DND-41 (cell line): ENCODE results near the gene PCSK1N.

Source experiments
- ATAC-seq: fragments of 200-7000 bp; cut with Tn5 transposase; 3 replicates; pipeline ENCODE4 v1.9.1; 2021; ENCODE audit warnings: low read depth; ENCODE audit not compliant: insufficient read depth
- DNase-seq: peaks from one replicate; pipeline ENCODE4 v3.0.0-alpha.2; 2020
- H2AFZ ChIP-seq: 2 replicates; pipeline ENCODE4 v1.6.0; 2012; ENCODE audit warnings: low read depth, low read length
- H3K27ac ChIP-seq: 2 replicates; pipeline ENCODE4 v1.5.1; 2012; ENCODE audit warnings: low read length, inconsistent platforms
- H3K27me3 ChIP-seq: fragments of 200-600 bp; sonication (generic); 2 replicates; pipeline ENCODE4 v1.6.0; 2012; ENCODE audit warnings: low read length, mild to moderate bottlenecking, inconsistent platforms; ENCODE audit not compliant: insufficient read depth, poor library complexity
- H3K36me3 ChIP-seq: 2 replicates; pipeline ENCODE4 v1.5.1; 2012; ENCODE audit warnings: low read length, inconsistent platforms; ENCODE audit not compliant: insufficient read depth
- H3K4me1 ChIP-seq: 2 replicates; pipeline ENCODE4 v1.5.1; 2012; ENCODE audit warnings: mild to moderate bottlenecking, low read length; ENCODE audit not compliant: insufficient read depth
- H3K4me2 ChIP-seq: 2 replicates; pipeline ENCODE4 v1.6.0; 2012; ENCODE audit warnings: mild to moderate bottlenecking, moderate library complexity, low read length, inconsistent platforms; ENCODE audit not compliant: insufficient read depth
- H3K4me3 ChIP-seq, 2 experiments: fragments of 200-600 bp in 1 of 2; shearing (Covaris generic) in 1 of 2; 2 replicates each; pipeline ENCODE4 v1.5.1; 2012 to 2016; ENCODE audit warnings: inconsistent platforms in 2 of 2, low read length in 2 of 2, mild to moderate bottlenecking in 2 of 2, low read depth in 1 of 2, moderate library complexity in 1 of 2
- H3K79me2 ChIP-seq: 2 replicates; pipeline ENCODE4 v1.6.0; 2012; ENCODE audit warnings: low read length, inconsistent platforms; ENCODE audit not compliant: insufficient read depth
- H3K9ac ChIP-seq: 2 replicates; pipeline ENCODE4 v1.6.0; 2012; ENCODE audit warnings: low read depth, mild to moderate bottlenecking, inconsistent platforms, low read length, moderate library complexity
- H3K9me3 ChIP-seq: 2 replicates; pipeline ENCODE4 v1.5.1; 2012; ENCODE audit warnings: low read length, moderate library complexity, mild to moderate bottlenecking, inconsistent platforms; ENCODE audit not compliant: insufficient read depth, severe bottlenecking
- H4K20me1 ChIP-seq: 2 replicates; pipeline ENCODE4 v1.6.0; 2012; ENCODE audit warnings: low read length; ENCODE audit not compliant: insufficient read depth
- EZH2 ChIP-seq: IDR thresholded peaks from 3 replicates; pipeline ENCODE4 v1.6.1; 2012; ENCODE audit warnings: borderline replicate concordance, low read depth, mild to moderate bottlenecking, moderate library complexity, low read length, inconsistent platforms; ENCODE audit not compliant: severe bottlenecking
- TF ChIP-seq, protein P1 (sequence below): IDR thresholded peaks from 2 replicates; pipeline ENCODE4 v1.5.1; 2012; ENCODE audit warnings: borderline replicate concordance, low read length, moderate library complexity, mild to moderate bottlenecking; ENCODE audit not compliant: poor library complexity, severe bottlenecking; ENCODE audit errors: extremely low read depth

The PCSK1N gene

DNA sequence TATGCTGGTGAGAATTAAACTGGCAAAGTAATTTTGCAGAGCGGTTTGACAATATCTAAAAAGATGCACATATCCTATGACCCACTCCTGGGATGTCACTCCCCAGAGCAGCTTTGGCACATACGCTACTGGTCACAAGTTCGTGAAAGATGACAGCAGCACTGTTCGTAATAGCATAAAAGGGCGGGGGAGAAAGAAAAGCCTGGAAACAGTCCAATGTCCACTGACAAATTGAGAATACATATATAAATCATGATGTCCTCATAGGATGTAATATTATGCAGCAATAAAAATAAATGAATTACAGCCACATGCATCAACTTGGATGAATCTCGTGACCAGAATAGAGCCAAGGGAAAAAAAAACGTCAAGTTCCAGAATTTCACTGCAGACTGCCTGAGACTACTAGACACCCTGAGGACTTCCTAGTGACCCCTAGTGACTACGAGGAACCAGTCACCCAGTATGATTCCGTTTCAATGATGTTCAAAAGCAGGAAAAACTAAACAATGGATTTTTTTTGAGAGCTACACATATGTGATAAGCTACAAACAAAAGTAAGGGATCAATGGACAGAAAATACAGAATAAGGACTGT is 1.8 kb downstream of the PCSK1N start:
- Histone ChIP-seq H3K4me2 (no peak overlapping the region), H3K79me2 (no peaks in the 10 kb centered on the region), H4K20me1 (no peaks in the 10 kb centered on the region), H3K9me3 (no peaks in the 10 kb centered on the region), H3K36me3 (no peaks in the 10 kb centered on the region), H3K9ac (no peak overlapping the region), H3K27ac (no peak overlapping the region), H3K4me3 (no peak overlapping the region), H2AFZ (no peak overlapping the region), H3K27me3 (no peaks in the 10 kb centered on the region), H3K4me1 (no peaks in the 10 kb centered on the region)
- TF ChIP-seq, protein P1, sequence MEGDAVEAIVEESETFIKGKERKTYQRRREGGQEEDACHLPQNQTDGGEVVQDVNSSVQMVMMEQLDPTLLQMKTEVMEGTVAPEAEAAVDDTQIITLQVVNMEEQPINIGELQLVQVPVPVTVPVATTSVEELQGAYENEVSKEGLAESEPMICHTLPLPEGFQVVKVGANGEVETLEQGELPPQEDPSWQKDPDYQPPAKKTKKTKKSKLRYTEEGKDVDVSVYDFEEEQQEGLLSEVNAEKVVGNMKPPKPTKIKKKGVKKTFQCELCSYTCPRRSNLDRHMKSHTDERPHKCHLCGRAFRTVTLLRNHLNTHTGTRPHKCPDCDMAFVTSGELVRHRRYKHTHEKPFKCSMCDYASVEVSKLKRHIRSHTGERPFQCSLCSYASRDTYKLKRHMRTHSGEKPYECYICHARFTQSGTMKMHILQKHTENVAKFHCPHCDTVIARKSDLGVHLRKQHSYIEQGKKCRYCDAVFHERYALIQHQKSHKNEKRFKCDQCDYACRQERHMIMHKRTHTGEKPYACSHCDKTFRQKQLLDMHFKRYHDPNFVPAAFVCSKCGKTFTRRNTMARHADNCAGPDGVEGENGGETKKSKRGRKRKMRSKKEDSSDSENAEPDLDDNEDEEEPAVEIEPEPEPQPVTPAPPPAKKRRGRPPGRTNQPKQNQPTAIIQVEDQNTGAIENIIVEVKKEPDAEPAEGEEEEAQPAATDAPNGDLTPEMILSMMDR: no peak
- TF ChIP-seq EZH2: no peak
- DNase-seq (no peak), ATAC-seq (no peak)

DNA sequence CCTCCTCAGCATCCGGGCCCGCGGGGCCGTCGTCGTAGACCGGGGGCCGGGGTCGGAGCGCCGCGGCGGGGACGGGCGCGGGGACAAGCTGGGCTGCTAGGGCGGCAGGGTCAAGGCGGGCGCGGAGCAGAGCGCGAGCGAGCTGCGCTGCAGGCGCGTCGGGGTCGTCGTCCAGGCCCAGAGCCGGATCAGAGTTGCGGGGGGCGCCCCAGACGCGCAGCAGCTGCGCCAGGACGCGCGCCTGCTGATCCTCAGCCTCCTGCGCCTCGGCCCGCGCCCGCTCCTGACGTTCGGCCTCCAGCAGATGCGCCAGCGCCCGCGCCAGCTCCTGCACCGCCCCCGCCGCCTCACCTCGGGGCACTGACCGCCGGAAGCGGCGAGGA is 3.5 kb downstream of the PCSK1N start:
- no peaks in the 10 kb centered on the region for H3K9me3 ChIP-seq
- H3K27me3 ChIP-seq: no peaks in the 10 kb centered on the region
- no peak overlapping the region for H3K27ac ChIP-seq
- TF ChIP-seq, protein P1: no peak
- no peak for TF ChIP-seq EZH2
- H3K4me3 ChIP-seq: no peak overlapping the region
- DNase-seq (no peak), ATAC-seq (no peak)
- H3K4me2 ChIP-seq: no peak overlapping the region
- H3K36me3 ChIP-seq: no peaks in the 10 kb centered on the region
- no peaks in the 10 kb centered on the region for H4K20me1 ChIP-seq
- H3K79me2 ChIP-seq: no peaks in the 10 kb centered on the region
- no peak overlapping the region for H2AFZ ChIP-seq
- H3K4me1 ChIP-seq: no peaks in the 10 kb centered on the region
- no peak overlapping the region for H3K9ac ChIP-seq

DNA sequence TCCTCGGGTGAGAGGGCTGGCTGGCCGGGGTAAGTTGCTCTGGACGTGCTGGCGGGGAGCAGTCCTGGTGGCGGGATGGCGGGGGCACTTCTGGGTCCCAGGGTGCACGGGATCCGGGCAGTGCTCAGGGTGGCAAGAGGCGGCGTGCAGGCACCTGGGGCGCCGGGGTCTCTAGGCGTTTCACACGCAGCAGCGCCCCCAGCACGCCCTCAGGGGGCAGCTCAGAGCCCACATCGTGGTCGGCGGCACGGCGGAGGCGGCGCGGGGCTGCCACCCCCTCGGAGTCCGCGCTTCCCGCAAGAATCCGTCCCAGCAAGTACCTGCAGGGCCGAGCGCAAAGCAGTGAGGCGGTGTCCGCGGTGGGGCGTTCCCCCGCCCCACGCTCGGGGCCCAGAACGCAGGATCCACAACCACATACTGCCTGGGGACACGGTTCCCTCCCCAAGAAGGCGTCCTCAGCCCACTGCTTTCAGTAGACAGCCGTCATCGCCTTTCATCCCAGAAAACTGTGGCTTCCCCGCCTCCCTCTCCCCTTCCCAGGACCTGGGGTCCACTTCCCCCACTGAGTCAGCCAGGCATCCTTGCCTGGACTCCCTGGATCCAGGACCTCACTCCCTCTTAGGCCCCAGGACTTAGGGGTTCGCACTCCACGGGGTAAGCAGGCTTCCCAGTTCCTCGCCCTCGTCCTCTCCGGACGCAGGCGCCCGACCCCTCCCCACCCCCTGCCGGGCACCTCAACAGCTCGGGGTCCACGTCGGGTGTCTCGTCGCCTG is 4.1 kb downstream of the PCSK1N start:
- Histone ChIP-seq H2AFZ (no peak overlapping the region), H3K9me3 (no peaks in the 10 kb centered on the region), H3K27ac (no peak overlapping the region), H3K79me2 (no peaks in the 10 kb centered on the region), H4K20me1 (no peaks in the 10 kb centered on the region), H3K4me2 (no peak overlapping the region), H3K9ac (no peak overlapping the region), H3K4me1 (no peaks in the 10 kb centered on the region), H3K4me3 (no peak overlapping the region), H3K36me3 (no peaks in the 10 kb centered on the region), H3K27me3 (no peaks in the 10 kb centered on the region)
- no peak for DNase-seq
- no peak for TF ChIP-seq EZH2
- TF ChIP-seq, protein P1: no peak
- no peak for ATAC-seq
